HG02938 (cell line): ENCODE measurements around the gene FBXL4.
A peak's percentile ranks its signal among the peaks of the same experiment; 100 is the strongest.

Source experiments
- ATAC-seq: cut with Tn5 transposase; IDR thresholded peaks from one replicate; pipeline ENCODE4 v1.9.1; 2021; ENCODE audit warnings: mild to moderate bottlenecking, moderate library complexity; ENCODE audit not compliant: unreplicated experiment

FBXL4 gene

DNA sequence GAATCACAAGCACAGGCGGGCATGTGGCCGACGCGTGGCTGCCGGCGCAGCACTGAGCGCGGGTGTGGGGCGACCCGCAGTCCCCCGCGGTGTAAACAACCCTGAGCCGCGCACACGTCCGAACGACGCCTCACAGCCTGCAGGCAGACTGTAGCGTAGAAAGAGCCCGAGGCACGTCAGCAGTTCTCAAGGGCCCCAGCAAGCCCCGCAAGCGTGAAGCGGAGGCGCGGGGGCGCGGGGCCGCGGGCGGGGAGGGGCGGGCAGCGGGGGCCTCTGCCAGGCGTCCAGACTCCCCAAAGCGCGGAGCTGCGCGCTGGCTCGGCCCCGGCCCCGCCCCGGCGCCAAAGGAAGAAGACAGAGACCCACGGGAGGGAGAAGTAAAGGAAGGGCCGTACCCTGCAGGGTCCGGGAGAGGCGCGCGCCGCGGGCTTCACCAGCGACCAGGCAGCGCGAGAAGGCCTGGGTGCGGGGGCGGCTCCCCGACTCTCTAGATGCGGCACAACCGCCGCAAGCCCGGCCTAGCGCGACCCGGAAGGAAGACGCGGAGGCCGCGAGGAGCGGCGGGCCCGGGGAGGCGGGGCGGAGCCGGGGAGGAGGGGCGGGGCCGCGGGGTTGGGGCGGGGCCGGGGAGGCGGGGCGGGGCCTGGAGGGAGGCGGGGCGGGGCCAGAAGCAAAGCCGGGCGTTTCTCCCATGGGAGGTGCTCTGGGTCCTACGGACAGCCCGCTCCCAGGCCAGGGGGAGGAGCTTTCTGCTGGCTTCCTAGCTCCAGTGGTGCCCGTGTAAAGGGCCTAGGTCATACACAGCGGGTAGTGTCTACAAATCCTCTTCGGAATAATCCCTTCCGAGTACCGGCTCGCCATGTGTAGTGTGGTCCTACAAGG is at the start of gene FBXL4:
Gene FBXL4 (minus strand): TSS at position 536 of the 882 bp plus-strand sequence. CDS start 20,958 bp downstream, outside the sequence.
- ATAC-seq: peak; percentile 80

GRCh38 chr6:98995116-98995515 is 47.4 kb upstream of the FBXL4 start:
- ATAC-seq: no peak

GRCh38 chr6:98992535-98992934 is 44.8 kb upstream of the FBXL4 start:
- no peak for ATAC-seq

DNA sequence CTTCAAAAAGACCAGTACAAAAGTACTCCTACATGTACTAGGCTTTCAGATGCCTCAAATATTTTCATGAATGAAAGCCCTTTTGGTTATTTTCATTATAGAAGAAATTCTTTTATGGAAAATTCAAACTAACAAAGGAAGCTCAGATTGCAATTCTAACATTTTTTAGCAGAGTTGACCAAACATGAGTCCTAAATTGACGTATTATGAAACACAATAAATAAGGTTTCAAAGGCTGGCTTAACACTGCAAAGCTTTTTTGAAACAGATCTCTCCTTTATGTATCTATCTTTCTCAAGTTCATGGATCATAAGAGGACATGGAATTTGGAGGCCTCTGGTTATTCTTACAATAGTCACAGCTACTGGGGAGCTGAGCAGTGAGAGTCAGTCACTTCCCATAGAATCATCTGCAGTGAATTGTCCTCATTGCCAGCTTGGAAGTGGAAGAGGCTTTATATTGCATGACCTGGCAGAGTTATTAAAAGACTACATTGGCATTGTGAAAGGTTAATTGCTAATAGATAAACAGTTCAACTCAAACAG is 38.4 kb upstream of the FBXL4 start:
- ATAC-seq: no peak

- ATAC-seq: no peak
These were observed 37.6 kb upstream of the FBXL4 start for GRCh38 chr6:98985391-98985790.

- ATAC-seq: no peak
These were observed 36.4 kb upstream of the FBXL4 start for GRCh38 chr6:98984121-98984520.

DNA sequence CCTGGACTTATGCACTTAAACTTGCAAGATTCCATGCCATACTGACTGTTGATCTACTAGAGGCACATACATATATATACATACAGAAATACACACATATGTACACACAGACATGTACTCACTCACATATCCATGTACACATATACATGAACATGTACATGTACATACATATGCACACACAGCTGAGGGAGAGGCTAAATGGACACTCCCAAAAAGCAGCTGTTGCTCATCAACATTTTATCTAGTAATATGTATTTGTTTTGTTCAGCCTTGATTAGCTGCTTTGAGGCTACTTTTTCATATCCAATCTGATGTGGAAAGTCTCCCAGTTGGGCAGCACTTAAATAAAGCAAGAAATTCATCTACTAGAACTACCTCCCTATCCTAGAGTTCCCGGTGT is 33.7 kb upstream of the FBXL4 start:
- ATAC-seq: no peak

GRCh38 chr6:98980819-98981218 is 33.1 kb upstream of the FBXL4 start:
- ATAC-seq: no peak

GRCh38 chr6:98977671-98978292 is 30.0 kb upstream of the FBXL4 start:
- ATAC-seq: no peak

DNA sequence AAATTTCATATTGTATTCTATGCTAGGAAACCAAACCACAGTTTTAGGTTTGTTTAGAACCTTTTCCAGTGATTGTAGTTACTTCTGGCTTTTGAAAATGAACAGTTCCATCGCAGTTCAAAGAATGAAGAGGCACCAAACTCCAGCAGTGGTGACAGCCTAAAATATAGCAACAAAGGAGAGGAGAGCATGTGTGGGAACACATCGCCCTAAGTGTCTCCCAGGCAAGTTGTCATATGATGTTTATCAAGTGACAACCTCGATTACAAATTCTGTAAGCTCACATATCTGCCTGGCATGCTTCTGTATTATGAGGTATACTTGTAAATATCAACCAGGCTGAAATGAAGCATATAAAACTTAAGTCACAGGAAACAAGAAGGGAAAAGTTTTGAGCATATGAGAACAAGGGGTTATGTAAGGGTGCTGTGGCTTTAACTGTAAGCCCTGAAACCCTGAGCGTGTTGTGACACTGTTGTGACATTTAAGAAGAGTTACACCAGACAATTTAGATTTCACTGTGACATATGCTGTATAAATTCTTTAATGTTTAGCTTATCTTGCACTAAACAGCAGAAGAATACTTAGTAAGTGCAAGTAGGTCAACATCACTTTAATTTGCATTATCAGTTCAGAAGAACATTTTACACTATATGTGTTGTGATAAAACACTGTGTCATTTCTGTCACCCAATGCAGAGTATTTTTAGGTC is 29.1 kb upstream of the FBXL4 start:
- no peak for ATAC-seq

DNA sequence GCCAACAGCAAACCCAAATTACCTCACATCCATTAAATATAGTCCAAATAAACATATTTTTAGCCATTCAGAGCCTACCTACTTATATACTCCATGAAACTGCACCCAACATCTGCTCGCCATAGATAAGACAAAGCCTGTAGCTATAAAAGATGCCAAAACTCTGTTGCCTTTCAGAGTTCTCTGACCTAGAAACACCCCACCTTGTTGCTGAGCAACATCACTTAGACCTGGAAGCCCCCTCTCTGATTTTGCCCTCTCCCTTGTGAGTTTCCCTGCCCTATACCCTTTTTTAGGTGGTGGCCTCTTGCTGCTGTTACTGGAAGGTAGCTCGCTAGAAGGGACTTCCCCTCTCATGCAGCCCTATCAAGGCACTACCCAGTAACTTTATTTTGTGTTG is 27.7 kb upstream of the FBXL4 start:
- no peak for ATAC-seq

DNA sequence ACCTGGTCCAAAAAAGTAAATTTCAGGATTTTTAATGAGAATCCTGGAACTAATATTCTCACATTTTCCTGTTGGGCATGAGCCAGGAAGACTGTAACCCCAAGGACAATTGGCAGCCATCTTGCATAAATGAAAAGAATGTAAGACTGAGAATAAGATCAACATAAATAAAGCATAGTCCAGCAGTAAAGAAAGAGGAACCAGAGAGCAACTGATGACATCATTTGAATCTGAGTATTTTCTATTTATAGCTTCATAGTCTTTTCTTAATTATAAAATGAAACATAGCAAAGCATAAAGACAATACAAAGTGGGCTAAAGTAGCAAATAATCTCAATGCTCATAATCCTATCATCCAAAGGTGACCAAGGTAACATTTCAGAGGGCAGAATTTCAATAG is 26.6 kb upstream of the FBXL4 start:
- ATAC-seq: no peak

GRCh38 chr6:98973571-98973970 is 25.8 kb upstream of the FBXL4 start:
- ATAC-seq: no peak

GRCh38 chr6:98971303-98971702 is 23.6 kb upstream of the FBXL4 start:
- ATAC-seq: no peak

- peak; percentile 60 for ATAC-seq
These were observed 22.7 kb upstream of the FBXL4 start for GRCh38 chr6:98970469-98970868.

DNA sequence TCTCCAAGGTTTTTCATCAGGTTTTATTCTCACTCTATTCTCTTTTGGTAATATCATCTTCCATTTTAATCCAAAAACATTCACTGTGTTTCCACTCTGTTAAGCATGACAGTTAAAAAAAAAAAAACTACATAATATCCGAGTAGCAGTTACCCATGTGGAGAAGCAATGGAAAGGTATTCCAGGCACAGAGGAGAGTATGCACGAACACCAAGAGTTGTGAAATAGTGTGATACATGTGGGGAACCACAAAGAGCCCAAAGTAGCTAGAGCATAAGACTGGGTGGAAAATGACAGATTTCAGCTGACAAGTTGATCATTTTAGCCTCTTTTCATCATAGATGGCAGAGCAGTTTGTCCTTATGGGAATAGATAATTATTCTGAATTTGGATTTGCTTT is 19.9 kb upstream of the FBXL4 start:
- no peak for ATAC-seq

DNA sequence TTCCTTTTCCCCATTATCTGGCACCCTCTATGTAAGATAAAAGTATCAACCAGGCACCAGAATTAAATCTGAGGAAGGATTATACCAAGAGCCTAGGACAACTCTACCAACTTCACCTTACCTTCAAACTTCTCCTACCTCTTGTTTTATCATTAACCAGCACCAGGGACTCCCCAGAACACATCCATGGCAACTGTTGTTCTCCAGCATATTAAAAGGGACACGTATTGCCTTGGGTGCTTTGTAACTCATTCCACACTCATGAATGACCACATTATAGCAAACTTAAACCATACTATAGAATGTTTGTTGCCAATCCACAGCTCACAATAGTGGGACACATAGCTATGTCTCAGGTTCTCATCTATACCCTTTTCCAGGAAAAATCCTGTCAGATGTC is 11.9 kb upstream of the FBXL4 start:
- ATAC-seq: no peak

GRCh38 chr6:98958776-98959175 is 11.0 kb upstream of the FBXL4 start:
- ATAC-seq: no peak

DNA sequence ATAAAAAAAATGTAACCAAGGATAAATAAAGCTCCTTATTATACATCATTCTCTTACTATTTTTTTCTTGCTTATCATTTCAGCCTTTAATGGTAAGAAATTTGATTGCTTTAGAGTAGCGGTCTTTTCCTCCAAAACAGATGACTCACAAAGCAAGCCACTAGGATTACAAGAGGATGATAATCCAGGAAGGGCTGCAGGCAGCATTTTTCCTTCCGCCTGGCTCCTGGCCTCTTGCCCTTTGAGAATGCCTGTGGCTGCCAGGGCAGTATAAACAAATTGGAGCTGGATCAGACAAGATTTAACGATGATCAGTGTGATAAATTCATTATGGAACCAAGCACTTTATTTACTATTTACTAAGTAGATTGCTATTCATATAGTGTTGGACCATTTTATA is 9.7 kb upstream of the FBXL4 start:
- ATAC-seq: no peak

DNA sequence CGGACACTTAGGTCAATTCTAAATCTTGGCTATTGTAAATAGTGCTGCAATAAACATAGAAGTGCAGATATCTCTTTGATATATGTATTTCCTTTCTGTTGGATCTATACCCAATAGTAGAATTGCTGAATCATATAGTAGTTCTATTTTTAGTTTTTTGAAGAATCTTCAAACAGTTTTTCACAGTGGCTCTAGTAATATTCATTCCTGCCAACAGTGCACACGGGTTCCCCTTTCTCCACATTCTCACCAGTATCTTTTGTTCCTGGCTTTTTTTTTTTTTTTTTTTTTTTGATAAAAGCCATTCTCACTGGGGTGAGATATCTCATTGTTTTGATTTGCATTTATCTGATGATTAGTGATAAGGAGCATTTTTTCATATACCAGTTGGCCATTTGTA is 1.8 kb upstream of the FBXL4 start:
- no peak for ATAC-seq

DNA sequence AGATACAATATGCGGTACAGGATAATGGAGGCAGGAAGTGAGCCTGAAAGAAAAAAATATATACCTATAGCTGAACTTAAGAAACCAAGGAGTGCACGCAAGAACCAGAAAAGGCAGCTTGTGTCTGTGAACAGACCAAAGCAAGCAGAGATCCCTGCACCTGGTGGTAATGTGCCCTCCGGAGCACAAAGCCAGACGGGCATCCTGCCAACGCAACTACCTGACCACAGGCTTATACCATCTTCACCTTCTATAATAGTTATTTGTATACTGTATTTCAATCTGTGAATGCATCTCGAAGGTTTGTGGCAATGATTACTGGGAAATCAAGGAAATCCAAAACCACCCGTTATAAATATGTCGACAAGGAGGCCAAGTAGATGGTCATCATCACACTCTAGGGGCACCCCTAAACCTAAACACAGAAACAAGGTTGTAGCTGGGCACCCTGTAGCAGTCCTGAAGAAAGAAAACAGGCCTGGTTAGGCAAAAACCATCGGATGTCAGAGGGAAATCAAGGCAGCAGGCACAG is 801 bp downstream of the FBXL4 start:
- ATAC-seq: peak; percentile 23
